Gastroesophageal sphincter (tissue), 4 donors: ENCODE measurements around the gene CRYGC. TPM values are rescaled to one million over a fixed set of nuclear protein-coding genes. Genes with fewer than 3 reads are reported as not detected.

Experiments used
- ATAC-seq: fragments of 150-250 bp; one replicate; pipeline ENCODE4 v1.9.1; 2016; ENCODE audit warnings: mild to moderate bottlenecking, moderate library complexity
- H3K27ac ChIP-seq, 4 donors: fragments of 200-600 bp; sonication (generic) in 3 of 4; 1 replicate in 3 of 4; 2 replicates in 1 of 4; pipeline ENCODE4 v1.5.1; 2016 to 2019
- H3K27me3 ChIP-seq: fragments of 200-600 bp; sonication (generic); one replicate; pipeline ENCODE4 v1.5.1; 2019
- H3K36me3 ChIP-seq, 2 donors: fragments of 200-600 bp; sonication (generic); one replicate each; pipeline ENCODE4 v1.5.1; 2019; ENCODE audit warnings: control low read depth in 1 of 2
- H3K4me1 ChIP-seq, 3 donors: fragments of 200-600 bp; sonication (generic); 1 replicate in 2 of 3; 2 replicates in 1 of 3; pipeline ENCODE4 v1.5.1; 2016 to 2019; ENCODE audit warnings: control low read depth in 2 of 3
- H3K4me3 ChIP-seq, 2 donors: fragments of 200-600 bp; sonication (generic); one replicate each; pipeline ENCODE4 v1.5.1; 2019; ENCODE audit warnings: mild to moderate bottlenecking in 1 of 2, moderate library complexity in 1 of 2
- H3K9me3 ChIP-seq, 3 donors: fragments of 200-600 bp; sonication (generic); one replicate each; pipeline ENCODE4 v1.5.1; 2017 to 2019; ENCODE audit warnings: control low read depth in 2 of 3
- EP300 ChIP-seq: sonication (generic); formaldehyde crosslinking; IDR thresholded peaks from one replicate; pipeline ENCODE4 v1.6.1; 2017; ENCODE audit warnings: antibody characterized with exemption, mild to moderate bottlenecking
- POLR2A ChIP-seq, 2 donors: fragments of 450-650 bp; IDR thresholded peaks; one replicate each; pipeline ENCODE4 v1.6.1; 2017; ENCODE audit warnings: antibody characterized with exemption in 2 of 2, mild to moderate bottlenecking in 2 of 2, moderate library complexity in 1 of 2
- POLR2AphosphoS5 ChIP-seq: sonication (generic); formaldehyde crosslinking; IDR thresholded peaks from one replicate; pipeline ENCODE4 v1.6.1; 2017; ENCODE audit warnings: antibody characterized with exemption
- WGBS, 2 donors: methylation state at CpG; one replicate each; pipeline ENCODE4 v1.1.5; 2018; ENCODE audit warnings: low coverage in 1 of 2; 5-methylcytosine and 5-hydroxymethylcytosine counted together
- total RNA-seq, 4 donors: library from RNA; depleted of rRNA; stranded (reverse); fragments of >200 nt; gene quantifications; one replicate each; pipeline ENCODE4 v1.1.0, GENCODE V29; 2016
- TF ChIP-seq, protein P1 (sequence below), 4 experiments: fragments of 200-600 bp in 2 of 4; fragments of 450-650 bp in 2 of 4; sonication (generic) in 1 of 4; IDR thresholded peaks; one replicate each; pipeline ENCODE4 v1.5.1; 2017 to 2019; ENCODE audit warnings: antibody characterized with exemption in 4 of 4, mild to moderate bottlenecking in 2 of 4, moderate library complexity in 2 of 4

Gene CRYGC
- total RNA-seq, 4 donors from 2014 or later: not detected

DNA sequence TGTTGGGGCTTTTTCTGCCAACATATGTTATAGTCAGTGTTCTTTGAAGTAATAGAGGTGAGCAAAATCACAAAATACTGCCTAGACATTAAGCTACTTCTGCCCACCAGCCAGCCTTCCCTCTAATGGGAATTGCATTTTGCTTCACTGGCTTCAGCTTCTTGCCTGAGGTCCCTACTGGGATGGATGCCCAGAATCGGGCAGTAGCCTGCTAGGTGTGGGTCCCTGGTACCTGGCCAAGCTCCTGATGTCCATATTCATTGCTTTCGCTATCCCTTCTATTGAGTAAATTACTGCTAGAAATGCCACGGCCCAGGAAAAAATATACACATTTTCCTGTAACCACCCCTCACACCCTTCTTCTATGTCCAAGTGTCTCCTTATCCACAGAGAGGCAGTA lies 32.3 kb downstream of the CRYGC start:
- TF ChIP-seq, protein P1, sequence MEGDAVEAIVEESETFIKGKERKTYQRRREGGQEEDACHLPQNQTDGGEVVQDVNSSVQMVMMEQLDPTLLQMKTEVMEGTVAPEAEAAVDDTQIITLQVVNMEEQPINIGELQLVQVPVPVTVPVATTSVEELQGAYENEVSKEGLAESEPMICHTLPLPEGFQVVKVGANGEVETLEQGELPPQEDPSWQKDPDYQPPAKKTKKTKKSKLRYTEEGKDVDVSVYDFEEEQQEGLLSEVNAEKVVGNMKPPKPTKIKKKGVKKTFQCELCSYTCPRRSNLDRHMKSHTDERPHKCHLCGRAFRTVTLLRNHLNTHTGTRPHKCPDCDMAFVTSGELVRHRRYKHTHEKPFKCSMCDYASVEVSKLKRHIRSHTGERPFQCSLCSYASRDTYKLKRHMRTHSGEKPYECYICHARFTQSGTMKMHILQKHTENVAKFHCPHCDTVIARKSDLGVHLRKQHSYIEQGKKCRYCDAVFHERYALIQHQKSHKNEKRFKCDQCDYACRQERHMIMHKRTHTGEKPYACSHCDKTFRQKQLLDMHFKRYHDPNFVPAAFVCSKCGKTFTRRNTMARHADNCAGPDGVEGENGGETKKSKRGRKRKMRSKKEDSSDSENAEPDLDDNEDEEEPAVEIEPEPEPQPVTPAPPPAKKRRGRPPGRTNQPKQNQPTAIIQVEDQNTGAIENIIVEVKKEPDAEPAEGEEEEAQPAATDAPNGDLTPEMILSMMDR (IDR thresholded peaks at IDR 0.05): no peak
- H3K27me3 ChIP-seq: peaks cover 11% of the 10 kb centered on the region
- ATAC-seq: no peak
- 69% methylated on average over 3 of the region's 3 CpGs; no CpG with 5 or more reads in 1 of the 2 donors for WGBS, 2 donors
- H3K36me3 ChIP-seq: no peaks in the 10 kb centered on the region
- no peaks in the 10 kb centered on the region for H3K9me3 ChIP-seq
- no peak overlapping the region for H3K27ac ChIP-seq
- H3K4me1 ChIP-seq: peaks cover 0 to 7% (median 0%) of the 10 kb centered on the region in 3 donors
- H3K4me3 ChIP-seq: no peak overlapping the region

DNA sequence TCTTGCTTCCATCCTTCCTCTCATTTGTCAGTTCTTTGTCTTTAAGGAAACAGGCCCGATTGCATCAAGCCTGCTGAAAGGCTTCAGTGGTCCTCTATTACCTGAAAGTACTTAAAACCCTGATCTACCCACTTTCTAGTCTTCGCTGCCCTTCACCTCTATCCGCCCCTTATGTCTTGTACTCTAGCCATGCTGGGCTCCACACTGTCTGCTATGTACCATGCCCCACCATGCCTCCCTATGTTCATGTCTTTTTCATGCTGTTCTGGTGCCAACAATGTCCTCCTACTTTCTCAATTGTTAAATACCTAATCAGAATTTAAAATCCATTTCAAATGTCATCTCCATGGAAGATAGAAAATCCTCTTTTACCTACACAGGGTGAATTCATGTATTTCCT lies 33.5 kb downstream of the CRYGC start:
- WGBS, 2 donors: 71 to 75% methylated on average over 2 to 3 of the region's 3 CpGs
- TF ChIP-seq, protein P1 (IDR thresholded peaks at IDR 0.05): no peak
- TF ChIP-seq POLR2A (IDR thresholded peaks at IDR 0.05): no peak
- no peak for TF ChIP-seq POLR2AphosphoS5
- TF ChIP-seq EP300: no peak

DNA sequence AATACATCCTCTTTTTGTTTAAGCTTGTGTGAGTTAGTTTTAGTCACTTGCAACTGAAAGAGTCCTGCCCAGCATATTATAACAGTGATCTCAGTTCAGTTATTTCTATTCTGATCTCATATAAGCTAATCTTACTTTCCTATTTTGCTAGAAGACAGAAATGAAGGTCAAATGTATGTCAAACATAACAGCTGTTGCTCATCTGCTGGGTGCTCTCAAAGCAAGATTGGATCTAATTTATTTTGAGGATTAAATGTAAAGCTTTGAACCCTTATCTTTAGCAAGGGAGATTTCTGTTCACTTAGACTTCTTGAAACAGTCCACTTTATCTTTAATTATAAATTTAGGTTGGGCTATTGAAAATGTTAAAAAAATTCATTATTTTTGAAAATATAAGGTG lies 36.5 kb downstream of the CRYGC start:
- H3K9me3 ChIP-seq: peaks cover 0 to 7% (median 0%) of the 10 kb centered on the region in 3 donors
- no peaks in the 10 kb centered on the region for H3K27me3 ChIP-seq
- no peak for ATAC-seq
- no peak overlapping the region for H3K27ac ChIP-seq
- TF ChIP-seq, protein P1 (IDR thresholded peaks at IDR 0.05): no peak
- TF ChIP-seq POLR2AphosphoS5 (no peak), POLR2A (IDR thresholded peaks at IDR 0.05) (no peak), EP300 (no peak)
- no peak overlapping the region for H3K4me3 ChIP-seq
- H3K36me3 ChIP-seq: no peaks in the 10 kb centered on the region
- no peaks in the 10 kb centered on the region for H3K4me1 ChIP-seq

More for the DNA sequence above, 33.5 kb downstream of the CRYGC start:
- H3K9me3 ChIP-seq: no peaks in the 10 kb centered on the region
- no peak overlapping the region for H3K27ac ChIP-seq
- H3K4me3 ChIP-seq: no peak overlapping the region
- H3K4me1 ChIP-seq: no peaks in the 10 kb centered on the region
- H3K27me3 ChIP-seq: peaks cover 11% of the 10 kb centered on the region
- no peaks in the 10 kb centered on the region for H3K36me3 ChIP-seq
- no peak for ATAC-seq

DNA sequence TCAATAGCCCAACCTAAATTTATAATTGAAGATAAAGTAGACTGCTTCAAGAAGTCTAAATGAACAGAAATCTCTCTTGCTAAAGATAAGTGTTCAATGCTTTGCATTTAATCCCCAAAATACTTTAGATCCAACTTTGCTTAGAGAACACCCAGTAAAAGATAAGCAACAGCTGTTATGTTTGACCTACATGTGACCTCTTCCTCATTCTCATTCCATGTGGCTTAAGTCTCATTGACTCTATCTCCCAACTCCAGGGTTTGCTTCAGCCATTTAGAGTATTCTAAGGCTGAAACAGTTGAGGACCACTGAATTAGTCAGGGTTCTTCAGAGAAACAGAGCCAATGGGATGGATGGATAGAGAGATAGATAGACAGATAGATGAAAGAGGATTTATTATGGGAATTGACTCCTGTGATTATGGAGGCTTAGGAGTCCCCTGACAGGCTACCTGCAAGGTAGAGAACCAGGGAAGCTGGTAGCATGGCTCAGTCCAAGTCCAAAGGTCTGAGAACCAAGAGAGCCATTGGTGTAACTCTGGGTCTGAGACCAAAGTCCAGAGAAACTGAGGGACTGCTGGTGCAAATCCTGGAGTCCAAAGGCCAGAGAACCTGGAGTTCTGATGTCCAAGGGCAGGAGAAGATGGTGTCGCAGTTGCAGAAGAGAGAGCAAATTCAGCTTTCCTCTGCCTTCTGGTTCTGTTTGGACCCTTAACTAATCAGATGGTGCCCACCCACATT lies 37.4 kb downstream of the CRYGC start:
- H3K4me3 ChIP-seq: no peak overlapping the region
- H3K27ac ChIP-seq: no peak overlapping the region
- no peak for ATAC-seq
- 100% methylated on average over 1 of the region's 1 CpG for WGBS, 2 donors
- peaks cover 0 to 7% (median 0%) of the 10 kb centered on the region in 3 donors for H3K9me3 ChIP-seq
- H3K27me3 ChIP-seq: no peaks in the 10 kb centered on the region
- no peaks in the 10 kb centered on the region for H3K36me3 ChIP-seq
- H3K4me1 ChIP-seq: no peaks in the 10 kb centered on the region
- TF ChIP-seq POLR2A (IDR thresholded peaks at IDR 0.05): no peak
- TF ChIP-seq EP300: no peak
- TF ChIP-seq, protein P1 (IDR thresholded peaks at IDR 0.05): no peak
- TF ChIP-seq POLR2AphosphoS5: no peak

DNA sequence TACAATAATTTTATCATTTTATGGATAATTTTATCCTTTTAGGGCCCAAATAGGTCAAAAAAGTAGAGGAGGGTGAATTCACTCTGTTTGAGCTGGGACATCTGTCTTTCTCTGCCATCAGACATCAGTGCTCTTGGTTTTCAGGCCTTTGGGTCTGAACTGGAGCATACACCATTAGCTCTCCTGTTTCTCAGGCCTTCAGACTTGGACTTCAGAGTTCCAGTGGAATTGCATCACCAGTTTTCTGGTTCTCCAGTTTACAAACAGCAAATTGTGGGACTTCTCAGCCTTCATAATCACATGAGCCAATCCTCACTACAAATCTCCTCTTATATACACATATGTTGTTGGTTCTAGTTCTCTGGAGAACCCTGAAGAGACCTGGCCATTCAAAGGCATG lies 39.2 kb downstream of the CRYGC start:
- ATAC-seq: no peak
- no peaks in the 10 kb centered on the region for H3K36me3 ChIP-seq

More for the DNA sequence above, 39.2 kb downstream of the CRYGC start:
- peaks cover 0 to 7% (median 0%) of the 10 kb centered on the region in 3 donors for H3K9me3 ChIP-seq
- H3K4me1 ChIP-seq: no peaks in the 10 kb centered on the region
- H3K27ac ChIP-seq: no peak overlapping the region
- TF ChIP-seq POLR2A (IDR thresholded peaks at IDR 0.05) (no peak), EP300 (no peak), POLR2AphosphoS5 (no peak)
- TF ChIP-seq, protein P1 (IDR thresholded peaks at IDR 0.05): no peak
- H3K27me3 ChIP-seq: no peaks in the 10 kb centered on the region
- no peak overlapping the region for H3K4me3 ChIP-seq
